Measurements from ENCODE around the gene HIGD1A.

HIGD1A gene

DNA sequence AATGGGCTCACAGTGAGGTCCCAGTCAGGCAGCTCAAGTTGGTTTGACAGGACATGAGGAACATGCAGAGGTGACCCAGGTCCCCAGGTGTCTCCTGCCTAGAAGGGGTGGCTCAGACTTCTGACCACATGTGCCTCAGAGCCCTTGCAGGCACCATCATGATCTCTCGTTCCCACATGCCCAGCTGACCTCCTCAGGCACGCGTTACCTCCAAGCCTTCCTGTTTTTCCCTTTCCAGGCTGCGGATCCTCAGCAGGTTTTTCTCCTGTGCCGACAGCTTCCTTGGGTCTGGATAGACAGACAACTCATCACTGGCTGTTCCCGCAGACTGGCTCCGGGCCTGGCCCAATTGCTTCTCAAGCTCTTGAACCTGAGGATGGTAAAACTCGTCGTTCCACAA is 61.6 kb downstream of the HIGD1A start:
- DNase-seq (ENCODE audit: low read depth): no peak
- TF ChIP-seq, protein P1, sequence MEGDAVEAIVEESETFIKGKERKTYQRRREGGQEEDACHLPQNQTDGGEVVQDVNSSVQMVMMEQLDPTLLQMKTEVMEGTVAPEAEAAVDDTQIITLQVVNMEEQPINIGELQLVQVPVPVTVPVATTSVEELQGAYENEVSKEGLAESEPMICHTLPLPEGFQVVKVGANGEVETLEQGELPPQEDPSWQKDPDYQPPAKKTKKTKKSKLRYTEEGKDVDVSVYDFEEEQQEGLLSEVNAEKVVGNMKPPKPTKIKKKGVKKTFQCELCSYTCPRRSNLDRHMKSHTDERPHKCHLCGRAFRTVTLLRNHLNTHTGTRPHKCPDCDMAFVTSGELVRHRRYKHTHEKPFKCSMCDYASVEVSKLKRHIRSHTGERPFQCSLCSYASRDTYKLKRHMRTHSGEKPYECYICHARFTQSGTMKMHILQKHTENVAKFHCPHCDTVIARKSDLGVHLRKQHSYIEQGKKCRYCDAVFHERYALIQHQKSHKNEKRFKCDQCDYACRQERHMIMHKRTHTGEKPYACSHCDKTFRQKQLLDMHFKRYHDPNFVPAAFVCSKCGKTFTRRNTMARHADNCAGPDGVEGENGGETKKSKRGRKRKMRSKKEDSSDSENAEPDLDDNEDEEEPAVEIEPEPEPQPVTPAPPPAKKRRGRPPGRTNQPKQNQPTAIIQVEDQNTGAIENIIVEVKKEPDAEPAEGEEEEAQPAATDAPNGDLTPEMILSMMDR (conservative IDR thresholded peaks at IDR 0.05; ENCODE audit: low read length): no peak
- H3K4me3 ChIP-seq (ENCODE audit: low read length): no peak overlapping the region

DNA sequence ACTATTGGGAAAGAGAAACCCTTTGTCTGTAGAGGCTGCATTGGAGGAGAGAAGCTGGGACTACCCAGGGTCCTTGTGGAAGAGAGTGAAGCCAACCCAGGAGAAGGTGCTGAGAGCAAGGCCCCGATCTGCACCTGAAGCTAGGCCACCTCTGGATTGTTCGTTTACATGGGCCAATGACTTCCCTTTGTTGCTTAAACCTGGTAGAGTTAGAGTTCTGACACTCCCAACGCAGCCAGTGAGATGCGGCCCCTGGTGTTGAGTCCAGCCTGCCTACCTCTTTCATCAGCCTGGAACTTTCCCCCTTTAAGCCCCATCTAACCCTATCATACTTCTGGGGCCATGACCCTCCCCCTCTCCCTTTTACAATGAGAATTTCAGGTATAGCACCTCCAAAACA is 62.0 kb downstream of the HIGD1A start:
- DNase-seq (ENCODE audit: low read depth): no peak
- TF ChIP-seq, protein P1 (conservative IDR thresholded peaks at IDR 0.05; ENCODE audit: low read length): no peak
- no peak overlapping the region for H3K4me3 ChIP-seq (ENCODE audit: low read length)

DNA sequence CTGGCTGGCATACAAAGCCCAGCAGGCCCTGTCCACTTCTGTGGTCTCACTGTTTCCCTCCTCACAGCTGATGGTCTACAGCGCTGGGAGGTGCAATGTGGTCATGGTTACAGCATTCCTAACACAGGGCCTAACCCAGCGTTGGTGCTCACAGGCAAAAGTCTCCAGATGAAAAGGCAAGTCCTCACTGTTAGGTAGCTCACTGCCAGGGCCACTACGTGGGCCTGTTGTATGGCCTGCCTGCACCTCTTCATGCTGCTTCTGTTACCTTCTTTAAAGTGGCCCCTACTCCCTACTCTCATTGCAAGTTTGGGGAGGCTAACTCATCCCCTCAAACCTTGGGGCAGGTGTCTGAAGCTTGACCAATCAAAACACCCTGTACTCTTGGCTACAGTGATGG is 62.5 kb downstream of the HIGD1A start:
- H3K4me3 ChIP-seq (ENCODE audit: low read length): no peak overlapping the region
- no peak for DNase-seq (ENCODE audit: low read depth)
- TF ChIP-seq, protein P1 (conservative IDR thresholded peaks at IDR 0.05; ENCODE audit: low read length): no peak

DNA sequence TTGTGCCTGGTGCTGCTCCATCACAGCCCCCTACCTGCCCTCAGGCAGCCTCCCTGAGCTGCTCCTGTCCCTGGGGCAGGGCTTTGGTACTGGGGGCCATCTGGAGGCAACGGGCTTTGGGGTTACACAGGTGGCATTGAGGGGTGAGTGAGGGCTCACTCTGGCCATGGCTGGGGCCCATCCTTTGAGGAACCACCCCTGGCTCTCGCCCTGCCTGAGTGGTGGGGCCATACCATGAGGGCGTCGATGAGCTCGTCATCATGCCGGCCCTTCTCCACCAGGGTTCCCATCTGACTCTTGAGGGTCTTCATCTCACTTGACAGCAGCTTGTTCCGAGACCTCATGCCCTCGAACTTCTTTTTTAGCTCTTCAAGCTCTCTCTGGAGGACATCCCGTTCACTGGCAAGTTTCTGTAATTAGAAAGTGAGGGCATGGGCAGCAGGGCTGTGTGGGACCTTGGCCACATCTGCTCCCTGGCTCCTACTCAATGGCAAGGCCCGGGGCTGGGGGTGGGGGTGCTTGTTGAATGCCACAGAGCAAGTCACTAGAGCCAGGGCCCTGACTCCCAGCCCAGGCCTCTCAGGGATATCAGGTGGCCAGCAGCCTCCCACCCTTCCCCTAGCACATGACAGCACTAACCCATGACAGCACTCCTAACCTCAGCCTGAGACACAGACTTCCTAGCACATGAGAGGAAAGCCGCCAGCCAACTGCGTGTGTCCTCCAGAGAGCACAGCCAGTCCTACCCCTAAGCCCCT is 64.7 kb downstream of the HIGD1A start:
- no peak overlapping the region for H3K4me3 ChIP-seq (ENCODE audit: low read length)
- DNase-seq (ENCODE audit: low read depth): no peak
- TF ChIP-seq, protein P1 (conservative IDR thresholded peaks at IDR 0.05; ENCODE audit: low read length): no peak

DNA sequence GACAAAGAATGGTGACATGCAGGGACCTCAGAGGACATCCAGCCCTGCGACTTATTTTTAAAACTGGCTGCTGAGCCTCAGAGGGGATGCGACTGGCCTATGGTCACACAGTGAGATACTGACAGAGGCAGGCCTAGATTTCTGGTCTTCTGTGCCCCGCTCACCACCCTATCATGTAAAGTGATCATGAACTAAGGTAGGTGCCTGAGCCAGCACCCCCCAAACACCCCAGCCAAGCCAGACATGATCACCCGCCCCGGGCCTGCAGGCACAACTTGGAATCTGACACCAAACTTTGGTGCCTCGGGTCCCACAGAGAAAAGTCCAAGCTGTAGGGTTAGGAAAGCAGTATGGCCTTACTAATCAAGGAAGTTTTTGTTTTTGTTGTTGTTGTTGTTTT is 67.8 kb downstream of the HIGD1A start:
- no peak overlapping the region for H3K4me3 ChIP-seq (ENCODE audit: low read length)
- DNase-seq (ENCODE audit: low read depth): no peak
- TF ChIP-seq, protein P1 (conservative IDR thresholded peaks at IDR 0.05; ENCODE audit: low read length): no peak

DNA sequence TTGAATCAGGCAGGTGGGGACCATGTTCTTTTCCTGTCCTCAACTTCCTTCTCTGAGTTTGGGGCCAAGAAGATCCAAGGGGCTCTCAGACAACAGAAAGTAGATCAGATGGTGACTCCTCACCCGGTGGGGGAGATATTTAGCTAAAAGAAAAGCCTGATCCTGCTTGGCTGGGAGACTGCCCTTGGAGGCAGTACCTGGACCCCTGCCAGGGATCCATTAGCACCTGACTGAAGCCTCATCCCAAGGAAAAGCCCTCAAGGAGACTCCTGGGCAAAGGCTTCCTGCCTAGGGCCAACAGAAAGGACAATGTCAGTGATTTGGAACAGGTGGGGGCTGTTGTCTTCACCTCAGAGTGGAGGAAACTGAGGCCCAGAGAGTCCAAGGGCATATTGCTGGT is 68.2 kb downstream of the HIGD1A start:
- no peak for DNase-seq (ENCODE audit: low read depth)
- TF ChIP-seq, protein P1 (conservative IDR thresholded peaks at IDR 0.05; ENCODE audit: low read length): no peak
- H3K4me3 ChIP-seq (ENCODE audit: low read length): no peak overlapping the region

DNA sequence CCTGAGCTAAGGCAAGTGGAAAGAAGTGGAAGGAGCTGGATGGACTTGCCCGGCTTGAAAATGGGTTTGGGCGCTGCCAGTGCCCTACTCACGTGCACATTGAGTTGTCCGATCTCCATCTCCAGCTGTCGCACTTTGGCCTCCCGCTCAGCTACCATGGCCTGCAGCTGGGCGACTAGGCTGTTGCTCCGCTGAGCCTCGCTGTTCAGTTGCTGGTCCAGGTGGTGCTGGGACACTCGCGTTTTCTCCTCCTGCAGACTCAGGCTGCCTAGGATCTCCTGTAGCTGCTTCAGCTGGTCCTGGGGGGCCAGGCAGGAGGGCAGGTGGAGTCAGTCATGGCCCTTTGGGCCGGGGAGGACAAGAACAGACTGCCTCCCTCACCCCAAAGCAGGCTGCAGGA is 68.7 kb downstream of the HIGD1A start:
- no peak overlapping the region for H3K4me3 ChIP-seq (ENCODE audit: low read length)
- TF ChIP-seq, protein P1 (conservative IDR thresholded peaks at IDR 0.05; ENCODE audit: low read length): no peak
- DNase-seq (ENCODE audit: low read depth): no peak
